GM12891 (cell line): ENCODE measurements around the gene TMEM231.

Source experiments
- POLR2A ChIP-seq: IDR thresholded peaks from 2 replicates; pipeline ENCODE4 v1.6.1; 2011; ENCODE audit warnings: low read depth, low read length, control low read depth
- POLR2AphosphoS5 ChIP-seq: IDR thresholded peaks from 2 replicates; pipeline ENCODE4 v1.6.1; 2011; ENCODE audit warnings: low read depth, low read length, control low read depth
- TAF1 ChIP-seq: IDR thresholded peaks from 2 replicates; pipeline ENCODE4 v1.6.1; 2011; ENCODE audit warnings: low read depth, low read length, control low read depth

DNA sequence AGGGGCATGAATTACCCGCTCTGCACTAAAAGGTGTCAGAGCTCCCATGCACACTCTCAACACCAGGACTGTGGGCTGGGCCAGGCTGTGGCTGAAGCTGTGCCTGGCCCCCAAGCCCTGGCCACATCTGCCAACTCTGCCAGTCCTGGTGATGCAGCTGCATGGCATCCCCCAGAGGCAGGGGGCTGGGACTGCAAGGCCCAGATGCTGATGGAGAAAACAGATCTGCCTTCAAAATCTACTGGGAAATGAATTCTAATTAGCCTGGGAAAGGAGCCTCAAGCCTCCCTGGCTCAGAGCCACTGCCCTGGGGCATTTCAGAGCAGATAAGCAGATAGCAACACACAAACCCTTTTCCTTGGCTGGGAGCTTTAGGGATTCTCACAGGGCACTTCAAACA, 64.2 kb downstream of the TMEM231 start:
- TF ChIP-seq POLR2AphosphoS5 = no peak
- TF ChIP-seq POLR2A = no peak
- no peak for TF ChIP-seq TAF1
